HG02623 (cell line): ENCODE data around the gene VIT.

Experiments used
- ATAC-seq: cut with Tn5 transposase; IDR thresholded peaks from one replicate; pipeline ENCODE4 v1.9.1; 2021; ENCODE audit warnings: moderate library complexity; ENCODE audit not compliant: unreplicated experiment

The VIT gene

DNA sequence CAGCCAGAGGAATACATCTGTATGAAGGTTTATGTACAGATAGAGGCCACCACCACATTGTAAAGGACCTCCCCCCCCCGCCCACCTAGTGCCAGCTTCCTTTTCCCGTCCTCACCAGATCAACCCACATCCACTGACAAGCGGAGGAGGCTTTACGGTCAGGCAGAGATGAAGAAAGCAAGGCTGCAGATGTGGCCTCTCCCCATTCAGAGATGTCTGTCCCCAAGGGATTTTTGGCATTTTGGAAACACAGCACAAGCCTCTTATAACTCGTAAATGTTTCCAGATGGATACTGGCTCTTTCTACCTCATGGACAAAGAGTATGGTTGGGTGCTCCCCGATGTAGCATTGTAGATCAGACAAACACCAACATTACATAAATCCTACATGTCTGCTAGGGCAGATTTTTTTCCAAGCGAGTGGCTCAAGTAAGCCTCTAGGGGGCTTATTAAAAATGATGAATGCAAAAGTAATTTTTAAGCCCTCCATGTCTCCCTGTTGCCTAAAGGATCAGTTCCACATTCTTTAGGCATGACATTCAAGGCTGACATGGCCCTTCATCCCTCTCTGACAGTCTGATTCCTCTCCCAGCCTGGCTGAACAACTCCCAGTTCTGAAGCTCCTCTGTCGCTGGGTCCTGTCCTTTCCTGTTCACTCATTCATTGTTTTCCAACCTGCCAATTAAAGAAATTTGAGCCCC is 11.7 kb downstream of the VIT start:
- ATAC-seq = no peak

DNA sequence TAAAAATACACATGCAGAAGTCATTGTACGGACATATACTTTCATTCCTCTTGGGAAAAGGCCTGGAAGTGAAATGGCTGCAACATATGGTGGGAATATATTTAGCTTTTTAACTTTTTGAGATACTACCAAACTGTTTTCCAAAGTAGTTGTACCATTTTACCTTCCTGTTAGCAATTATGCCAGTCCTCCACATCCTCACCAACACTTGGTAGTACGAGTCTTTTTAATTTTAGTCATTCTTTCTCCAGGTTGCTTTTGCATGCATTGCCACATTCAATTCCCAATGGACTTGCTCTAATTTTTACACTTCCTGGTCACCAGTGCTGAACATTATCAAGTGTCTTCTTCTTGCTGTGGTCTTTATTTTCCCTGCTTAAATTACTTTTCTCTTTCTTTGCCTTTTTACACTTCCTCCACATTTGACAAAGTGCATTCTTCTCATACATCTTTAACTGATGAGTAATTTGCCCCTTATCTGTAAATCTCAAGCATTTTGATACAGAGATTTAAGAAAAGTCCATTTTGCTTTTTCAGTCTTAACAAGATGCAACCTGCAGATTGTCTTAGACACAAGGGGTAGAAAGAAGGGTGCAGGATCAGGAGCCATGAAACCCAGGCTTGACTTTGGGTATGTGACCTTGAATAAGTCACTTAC is 14.5 kb downstream of the VIT start:
- no peak for ATAC-seq

DNA sequence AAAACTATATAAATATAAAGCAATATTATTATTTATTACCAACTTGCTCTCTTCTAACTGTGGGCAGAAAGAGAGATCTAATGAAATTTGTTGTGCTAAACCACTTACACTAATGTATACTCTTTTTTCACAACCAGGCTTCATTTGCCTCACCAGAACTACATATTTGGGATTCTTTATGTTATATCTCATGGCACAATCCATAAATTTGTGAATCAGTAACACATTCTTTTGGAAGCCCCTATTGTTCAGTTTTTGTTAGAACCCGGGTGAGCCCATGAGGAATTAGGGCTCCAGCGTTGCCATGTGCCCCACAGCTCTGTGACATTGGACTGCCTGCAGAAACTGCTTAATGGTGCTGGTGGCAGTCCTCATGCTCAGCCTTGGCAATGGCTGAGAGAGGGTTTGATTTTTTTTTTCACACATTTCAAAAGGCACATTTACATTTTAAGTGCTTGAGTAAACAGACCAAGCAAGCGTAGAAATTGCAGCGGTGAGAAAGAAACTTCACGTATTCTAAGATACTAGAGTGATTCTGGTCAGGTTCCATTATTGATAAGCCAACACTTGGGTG is 15.3 kb downstream of the VIT start:
- no peak for ATAC-seq

DNA sequence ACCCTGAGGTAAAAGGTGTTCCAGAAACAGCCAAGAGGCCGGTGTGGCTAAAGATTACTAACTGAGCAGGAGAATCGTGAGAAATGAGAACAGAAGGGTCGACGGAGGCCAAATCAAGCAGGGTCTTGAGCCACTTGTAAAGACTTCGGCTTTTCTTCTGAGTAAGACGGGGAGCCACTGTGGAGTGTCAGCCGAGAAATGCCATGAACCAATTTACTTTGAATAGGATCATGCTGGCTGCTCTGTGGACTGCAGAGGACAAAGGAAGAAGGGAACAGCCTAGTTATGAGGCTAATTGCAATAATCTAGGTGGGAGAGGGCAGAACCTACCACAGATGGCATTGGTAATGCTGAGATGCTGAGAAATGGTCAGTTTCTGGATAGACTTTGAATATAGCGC is 16.8 kb downstream of the VIT start:
- no peak for ATAC-seq

DNA sequence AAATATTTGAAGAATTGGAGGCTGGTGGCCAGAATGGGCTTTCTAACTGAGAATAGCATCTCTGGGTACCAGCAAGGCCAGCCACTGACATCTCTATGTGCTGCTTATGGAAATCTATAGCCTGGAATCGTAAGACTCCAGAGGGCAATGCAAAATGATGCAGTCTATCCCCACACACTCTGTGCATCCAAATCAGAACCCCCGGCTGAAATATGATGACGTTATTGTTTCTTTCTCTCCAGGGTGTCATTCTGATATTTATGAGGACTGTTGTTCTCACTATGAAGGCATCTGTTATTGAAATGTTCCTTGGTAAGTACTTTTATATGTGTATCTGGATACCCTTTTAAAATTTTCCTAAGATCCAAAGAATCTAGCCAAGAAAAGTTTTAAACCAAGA is 19.6 kb downstream of the VIT start:
- no peak for ATAC-seq

DNA sequence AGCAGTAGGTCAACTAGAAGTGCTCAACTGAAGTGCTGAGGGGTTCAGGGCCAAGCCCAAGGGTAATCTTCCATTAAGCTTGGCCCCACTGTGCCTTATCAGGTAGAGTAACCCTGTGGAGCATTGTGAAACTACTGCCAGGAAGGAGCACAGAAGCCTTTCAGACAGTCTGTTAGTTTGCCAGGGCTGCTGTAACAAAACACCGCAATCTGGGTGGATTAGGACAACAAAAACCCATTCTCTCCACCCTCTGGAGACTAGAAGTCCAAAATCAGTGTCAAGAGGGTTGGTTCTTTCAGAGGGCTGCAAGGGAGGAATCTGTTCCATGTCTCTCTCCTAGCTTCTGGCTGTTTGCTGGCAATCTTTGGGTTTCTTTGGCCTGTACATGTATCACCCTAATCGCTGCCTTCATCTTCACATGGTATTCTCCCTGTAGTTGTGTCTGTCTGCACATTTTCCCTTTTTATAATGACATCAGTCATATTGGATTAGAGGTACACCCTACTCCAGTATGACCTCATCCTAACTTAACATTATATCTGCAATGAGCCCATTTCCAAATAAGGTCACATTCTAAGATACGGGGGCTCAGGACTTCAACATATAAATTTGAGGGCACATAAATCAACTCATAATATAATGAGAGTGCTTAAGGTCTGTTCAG is 21.2 kb downstream of the VIT start:
- ATAC-seq = no peak

DNA sequence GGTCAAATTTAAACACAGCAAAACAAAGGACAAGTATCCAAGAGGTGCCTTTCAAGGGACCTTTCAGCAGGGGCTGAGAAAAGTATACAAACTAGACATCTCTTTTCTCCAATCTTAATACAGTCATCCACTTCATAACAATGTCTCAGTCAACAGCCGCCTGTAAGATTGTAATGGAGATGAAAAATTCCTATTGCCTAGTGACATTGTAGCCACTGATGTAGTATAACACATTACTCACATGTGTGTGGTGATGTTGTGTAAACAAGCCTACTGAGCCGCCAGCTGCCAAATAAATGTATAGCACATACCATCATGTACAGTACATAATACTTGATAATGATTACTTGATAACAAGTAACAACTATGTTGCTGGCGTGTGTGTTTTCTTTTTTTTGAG is 31.0 kb downstream of the VIT start:
- no peak for ATAC-seq

DNA sequence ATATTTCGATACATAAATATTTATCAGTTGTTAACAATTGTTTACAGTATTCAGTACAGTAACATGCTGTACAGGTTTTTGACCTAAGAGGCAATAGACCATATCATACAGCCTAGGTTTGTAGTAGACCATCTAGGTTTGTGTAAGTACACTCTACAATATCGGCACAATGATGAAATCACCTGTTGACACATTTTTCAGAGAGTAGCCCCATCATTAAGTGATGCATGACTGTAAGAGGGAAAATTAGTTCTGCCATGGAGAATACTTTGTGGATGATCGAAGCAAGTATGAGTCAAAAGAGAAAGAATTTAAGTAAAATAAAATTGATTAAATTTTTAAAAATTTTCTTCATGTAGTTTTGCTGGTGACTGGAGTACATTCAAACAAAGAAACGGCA is 32.6 kb downstream of the VIT start:
- ATAC-seq = no peak

DNA sequence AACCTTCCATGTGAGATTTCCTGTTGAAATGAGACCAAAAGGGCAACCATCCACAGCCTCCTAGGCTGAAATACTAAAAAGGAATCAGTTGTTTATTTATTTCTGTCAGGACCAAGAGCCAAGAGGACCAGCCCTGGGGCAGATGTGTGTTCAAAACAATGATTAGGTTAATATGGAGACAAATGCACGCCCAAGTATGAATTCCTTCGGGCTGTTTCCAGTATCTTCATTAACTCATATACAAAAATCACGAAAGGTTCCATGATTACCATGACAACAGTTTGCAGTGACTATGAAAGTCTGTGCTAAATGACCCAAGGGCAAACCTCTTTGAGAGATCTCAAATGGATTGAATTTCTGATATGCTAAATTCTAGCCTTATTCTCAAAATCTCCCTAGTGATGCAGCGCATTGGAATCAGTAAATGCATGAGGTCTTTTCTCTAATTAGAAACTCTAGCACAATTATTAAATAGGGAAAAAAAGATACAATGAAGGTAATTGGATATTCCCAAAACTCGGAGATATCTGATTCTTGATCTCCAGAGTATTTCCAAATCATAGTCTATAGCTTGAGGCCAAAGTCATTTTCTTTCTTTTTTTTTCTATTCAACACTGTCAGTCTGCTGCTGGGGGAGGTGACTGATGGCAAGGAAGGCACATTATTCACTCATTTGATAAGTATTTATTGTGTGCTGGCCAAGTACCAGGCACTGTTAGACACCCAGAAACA is 35.6 kb downstream of the VIT start:
- no peak for ATAC-seq

DNA sequence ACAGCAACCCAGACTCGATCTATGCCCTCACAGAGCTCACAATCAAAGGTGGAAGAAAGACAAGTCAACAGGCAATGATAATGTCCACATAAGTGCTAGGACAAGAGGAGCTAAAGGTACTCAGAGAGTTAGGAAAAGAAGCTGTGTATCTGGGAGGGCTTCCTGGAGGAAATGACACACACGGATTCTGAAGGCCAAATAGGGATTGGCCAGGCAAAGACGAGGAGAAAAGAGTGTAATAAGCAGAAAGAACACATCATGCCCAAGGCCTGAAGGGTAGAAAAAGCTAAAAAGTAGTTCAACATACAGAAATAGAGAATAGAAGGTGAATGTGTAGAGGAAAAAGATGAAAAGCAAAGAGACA is 36.1 kb downstream of the VIT start:
- ATAC-seq = no peak

DNA sequence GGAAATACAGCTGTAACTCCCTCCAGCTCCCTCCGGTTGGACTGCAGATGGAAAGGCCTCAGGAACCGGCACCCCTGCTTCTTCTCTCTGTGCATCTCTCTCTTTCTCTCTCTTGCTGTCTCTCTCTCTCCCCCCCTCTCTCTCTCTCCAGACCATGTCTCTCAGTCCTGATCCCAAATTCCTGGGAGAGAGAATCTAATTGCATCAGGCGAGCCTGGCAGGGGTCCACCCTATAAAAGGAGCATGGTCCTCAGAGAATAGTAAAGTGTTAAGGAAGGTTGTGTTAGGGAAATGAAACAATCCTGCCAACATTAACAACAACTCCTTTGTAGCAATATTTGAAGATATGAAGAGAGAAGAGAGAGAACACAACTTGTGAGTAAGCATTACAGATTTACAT is 36.7 kb downstream of the VIT start:
- ATAC-seq = no peak

DNA sequence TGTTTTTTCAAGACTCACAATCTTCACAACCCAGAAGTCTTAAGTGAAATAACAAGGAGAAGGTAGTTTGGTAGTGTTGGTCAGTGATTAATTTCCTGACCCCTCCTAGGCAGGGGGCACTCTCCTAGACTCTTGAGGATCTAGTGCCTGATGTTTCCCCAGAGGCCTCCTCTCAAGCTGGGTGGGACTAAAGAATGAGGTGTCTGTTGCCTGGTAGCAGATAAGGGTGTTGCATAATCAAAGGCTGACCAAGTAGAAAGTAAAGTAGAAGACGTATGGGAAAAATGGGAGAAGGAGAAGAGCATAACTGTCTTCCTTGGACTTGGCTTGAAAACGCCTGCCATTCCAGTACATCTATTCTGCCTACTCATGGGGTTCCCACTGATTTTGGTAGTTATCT is 37.8 kb downstream of the VIT start:
- ATAC-seq = no peak

DNA sequence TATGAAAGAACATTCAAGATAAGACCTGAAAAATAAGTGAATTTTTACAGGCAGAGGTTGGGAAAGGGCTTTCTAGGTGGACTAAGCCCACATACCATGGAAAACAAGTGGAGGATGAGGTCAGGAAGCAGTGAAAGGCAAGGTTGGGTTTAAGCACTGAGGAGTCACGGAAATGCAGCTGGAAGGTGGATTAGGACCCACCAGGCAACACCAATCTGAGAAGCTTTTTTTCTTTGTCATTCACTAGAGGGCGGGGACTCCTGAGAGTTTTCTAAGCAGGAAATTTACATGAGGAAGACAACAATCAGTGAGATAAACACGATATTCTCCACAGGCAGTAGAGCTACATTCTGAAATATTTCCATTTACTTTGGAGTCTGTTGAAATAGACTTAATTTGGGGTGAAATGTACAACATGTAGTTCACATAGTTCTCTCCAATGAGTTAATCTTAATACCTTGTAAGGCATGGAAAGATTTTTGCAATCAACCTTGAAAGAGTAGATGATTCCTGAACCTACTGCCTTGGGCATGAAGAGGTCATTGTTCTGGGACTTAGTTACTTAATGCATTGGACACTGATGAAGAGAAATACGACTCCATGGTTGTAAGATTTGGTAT is 40.7 kb downstream of the VIT start:
- ATAC-seq = no peak

DNA sequence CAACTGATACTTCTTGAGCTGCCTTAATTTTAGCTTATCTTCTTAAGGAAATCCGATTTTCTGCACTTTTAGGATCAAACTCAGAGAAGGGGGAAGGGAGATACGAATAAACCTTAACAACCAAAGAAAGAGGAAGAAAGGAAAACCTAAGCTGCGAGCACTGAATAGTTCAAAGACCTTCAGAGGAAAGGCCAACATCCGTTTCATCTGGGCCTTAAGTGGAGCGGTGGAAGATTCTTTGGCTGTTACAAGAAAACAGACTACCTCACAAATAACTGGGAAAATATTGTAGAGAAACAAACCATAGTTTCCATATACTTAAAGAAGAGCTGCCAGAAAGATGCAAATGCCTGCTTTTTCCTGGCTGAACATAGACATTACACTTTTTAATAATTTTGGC is 43.6 kb downstream of the VIT start:
- ATAC-seq = no peak

DNA sequence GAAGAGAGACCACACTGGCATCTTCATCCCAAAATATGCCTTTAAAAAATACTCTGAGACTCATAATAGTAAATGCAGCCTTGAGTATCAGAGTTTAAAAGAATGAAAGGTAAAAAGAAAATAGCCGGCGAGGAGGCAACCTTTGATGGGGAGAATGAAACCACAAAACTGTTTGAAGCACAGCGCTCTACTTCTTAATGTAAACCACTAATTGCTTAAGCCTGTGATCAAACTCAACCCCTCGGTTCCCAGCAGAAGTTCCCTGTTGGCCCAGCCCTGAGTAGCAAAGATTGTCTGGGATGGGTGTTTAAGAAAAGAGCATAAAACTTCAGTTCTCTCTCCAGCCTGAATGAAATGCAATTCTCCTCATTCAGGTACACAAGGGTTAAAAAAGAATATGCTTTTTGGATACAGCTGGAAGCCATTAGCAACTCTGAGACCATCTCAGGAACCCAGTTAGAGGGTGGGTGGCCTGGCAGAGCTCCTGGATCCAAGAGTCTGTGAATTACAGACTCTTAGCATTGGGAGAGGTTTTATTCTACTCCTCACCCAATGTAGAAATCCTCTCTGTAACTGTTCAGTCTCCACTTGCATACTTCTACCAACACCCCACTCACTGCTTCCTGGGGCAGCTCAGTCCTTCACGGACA is 44.8 kb downstream of the VIT start:
- ATAC-seq = no peak

DNA sequence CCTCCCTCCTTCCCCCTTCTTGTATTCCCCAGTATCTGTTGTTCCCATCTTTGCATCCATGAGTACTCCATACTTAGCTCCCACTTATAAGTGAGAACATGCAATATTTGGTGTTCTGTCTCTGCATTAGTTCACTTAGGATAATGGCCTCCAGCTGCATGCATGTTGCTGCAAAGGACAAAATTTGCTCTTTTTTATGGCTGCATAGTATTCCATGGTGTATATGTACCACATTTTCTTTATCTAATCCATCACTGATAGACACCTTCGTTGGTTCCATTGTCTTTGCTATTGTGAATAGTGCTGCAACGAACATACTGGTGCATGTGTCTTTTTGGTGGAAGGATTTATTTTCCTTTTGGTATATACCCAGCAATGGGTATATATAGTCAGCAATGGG is 47.4 kb downstream of the VIT start:
- no peak for ATAC-seq

DNA sequence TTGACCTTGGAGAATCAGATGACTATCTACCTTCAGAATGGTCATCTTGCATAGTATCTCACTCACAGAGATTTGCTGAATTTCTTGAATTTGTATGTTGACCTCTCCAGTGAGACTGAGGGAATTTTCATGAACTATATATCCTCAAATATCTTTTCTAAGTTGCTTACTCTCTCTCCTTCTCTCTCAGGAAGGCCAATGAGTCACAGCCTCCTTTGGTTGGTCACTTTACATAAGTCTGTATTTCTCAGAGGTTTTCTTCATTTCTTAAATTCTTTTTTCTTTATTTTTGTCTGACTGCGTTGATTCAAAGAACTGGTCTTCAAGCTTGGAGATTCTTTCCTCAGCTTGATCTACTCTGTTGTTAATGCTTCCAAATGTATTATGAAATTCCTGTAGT is 51.7 kb downstream of the VIT start:
- ATAC-seq = no peak

DNA sequence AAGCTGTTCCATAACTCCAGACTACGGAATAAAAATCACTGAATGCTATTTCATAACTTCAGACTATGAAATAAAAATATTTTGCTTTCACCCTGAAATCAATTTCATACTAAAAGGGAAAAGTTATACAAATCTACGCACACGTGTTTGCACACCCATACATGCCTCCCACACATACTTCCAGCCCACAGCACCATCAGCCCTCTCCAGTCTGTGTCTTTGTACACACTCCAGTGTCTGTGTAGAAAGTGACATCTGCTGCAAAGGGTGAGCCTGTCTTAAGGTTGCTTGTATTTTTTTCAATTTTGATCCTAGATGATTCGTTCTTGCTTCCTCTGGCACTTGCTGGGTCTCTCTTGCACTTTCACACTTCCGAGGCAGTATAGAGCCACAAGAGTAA is 53.6 kb downstream of the VIT start:
- no peak for ATAC-seq

DNA sequence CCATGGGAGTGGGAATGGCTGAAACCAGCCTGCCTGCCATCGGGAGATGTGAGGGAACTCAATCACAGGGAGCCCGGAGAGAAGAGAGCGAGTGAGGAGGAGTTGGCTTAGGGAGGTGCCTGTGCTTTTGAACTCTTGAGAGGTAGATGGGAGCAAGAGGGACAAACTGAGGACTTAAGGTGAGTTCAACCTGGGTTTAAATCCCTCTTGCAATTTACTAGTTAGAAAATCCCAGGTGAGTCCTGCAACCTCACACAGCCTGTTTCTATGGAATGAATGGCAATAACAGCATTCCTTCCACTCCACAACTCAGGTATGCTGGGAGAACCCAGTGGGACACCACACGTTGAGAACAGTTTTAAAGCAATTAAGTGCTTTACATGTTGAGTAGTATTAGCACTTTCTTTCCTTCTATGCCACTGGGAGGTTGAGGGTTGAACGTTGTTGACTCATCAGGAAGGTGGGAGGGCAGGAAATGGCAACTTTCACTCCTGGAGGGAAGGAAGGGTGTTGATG is 57.3 kb downstream of the VIT start:
- ATAC-seq = no peak

DNA sequence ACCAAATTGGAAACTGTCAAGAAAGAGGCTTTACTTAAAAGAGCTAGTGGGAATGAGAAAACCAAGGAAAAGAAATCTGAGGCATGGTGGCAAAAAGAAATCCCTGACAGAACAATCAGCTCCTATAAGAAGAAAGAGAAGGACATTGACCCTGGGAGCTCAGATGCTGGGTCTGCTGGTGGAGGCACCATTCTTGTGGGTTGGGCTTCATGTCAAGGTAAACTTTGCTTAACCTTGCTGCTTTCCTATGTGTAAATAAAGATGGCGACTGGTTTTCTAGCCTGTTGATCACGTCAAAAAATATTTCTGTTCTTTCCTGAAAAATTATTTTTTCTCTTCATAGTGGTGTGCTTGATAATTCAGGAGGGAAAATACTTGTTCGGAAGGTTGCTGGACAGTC is 58.1 kb downstream of the VIT start:
- ATAC-seq = no peak
